T-helper 1 cell (primary cell): ENCODE measurements around the gene TSNAX.

Source experiments
- DNase-seq, 5 donors: peaks; one replicate each; pipeline ENCODE4 v3.0.0-alpha.2; 2012 to 2020

Gene TSNAX

GRCh38 chr1:231519166-231519565 is 9.3 kb upstream of the TSNAX start:
- no peak for DNase-seq

- no peak for DNase-seq
Measured at GRCh38 chr1:231522038-231522437, 6.4 kb upstream of the TSNAX start.

- DNase-seq: no peak
Measured at GRCh38 chr1:231522931-231523642, 5.4 kb upstream of the TSNAX start.

GRCh38 chr1:231523816-231524215 is 4.7 kb upstream of the TSNAX start:
- DNase-seq: no peak

- DNase-seq: no peak
Measured at GRCh38 chr1:231526536-231526935, 1.9 kb upstream of the TSNAX start.

- no peak for DNase-seq
Measured at GRCh38 chr1:231527586-231528171, 790 bp upstream of the TSNAX start.

- DNase-seq: no peak
Measured at GRCh38 chr1:231533240-231533639, 4.8 kb downstream of the TSNAX start.

- DNase-seq: no peak
Measured at GRCh38 chr1:231534703-231535159, 6.3 kb downstream of the TSNAX start.

GRCh38 chr1:231536099-231536498 is 7.6 kb downstream of the TSNAX start:
- no peak for DNase-seq

- no peak for DNase-seq
Measured at GRCh38 chr1:231540847-231541246, 12.4 kb downstream of the TSNAX start.

GRCh38 chr1:231541842-231542241 is 13.4 kb downstream of the TSNAX start:
- DNase-seq: no peak

- DNase-seq: no peak
Measured at GRCh38 chr1:231544943-231545592, 16.6 kb downstream of the TSNAX start.

- DNase-seq: no peak
Measured at GRCh38 chr1:231546693-231547092, 18.2 kb downstream of the TSNAX start.

- no peak for DNase-seq
Measured at GRCh38 chr1:231549733-231550447, 21.4 kb downstream of the TSNAX start.

- DNase-seq: peak in 2 of 5 donors; percentile 19
Measured at GRCh38 chr1:231550448-231550781, 21.9 kb downstream of the TSNAX start.

GRCh38 chr1:231553320-231553719 is 24.9 kb downstream of the TSNAX start:
- no peak for DNase-seq

- peak in 1 of 5 donors; percentile 42 for DNase-seq
Measured at GRCh38 chr1:231554969-231555368, 26.5 kb downstream of the TSNAX start.

- no peak for DNase-seq
Measured at GRCh38 chr1:231557411-231557810, 28.9 kb downstream of the TSNAX start.

- DNase-seq: no peak
Measured at GRCh38 chr1:231557898-231558707, 29.6 kb downstream of the TSNAX start.

GRCh38 chr1:231558708-231559185 is 30.3 kb downstream of the TSNAX start:
- DNase-seq: no peak

GRCh38 chr1:231561647-231562383 is 33.3 kb downstream of the TSNAX start:
- no peak for DNase-seq

GRCh38 chr1:231563247-231563646 is 34.8 kb downstream of the TSNAX start:
- DNase-seq: no peak
